Measurements from ENCODE around the gene XIAP.
"Not testable (repeated sequence)": the region's sequence is repeated elsewhere in the genome, so short reads cannot be mapped to it uniquely, and the experiment has no call there.

XIAP gene

GRCh38 chrX:123876844-123877243 lies 17.0 kb downstream of the XIAP start:
- no peak for DNase-seq

- peak; percentile 44 for DNase-seq
Observed at GRCh38 chrX:123878252-123878721, 18.4 kb downstream of the XIAP start.

GRCh38 chrX:123881330-123881729 lies 21.5 kb downstream of the XIAP start:
- DNase-seq = no peak

GRCh38 chrX:123882391-123882790 lies 22.5 kb downstream of the XIAP start:
- no peak for DNase-seq

- peak; percentile 61 for DNase-seq
Observed at GRCh38 chrX:123884809-123885408, 25.1 kb downstream of the XIAP start.

GRCh38 chrX:123899701-123900100 lies 39.8 kb downstream of the XIAP start:
- DNase-seq = no peak

- DNase-seq = not testable (repeated sequence)
Observed at GRCh38 chrX:123903261-123903660, 43.4 kb downstream of the XIAP start.

GRCh38 chrX:123905332-123905731 lies 45.5 kb downstream of the XIAP start:
- DNase-seq = no peak

GRCh38 chrX:123906557-123907316 lies 46.9 kb downstream of the XIAP start:
- DNase-seq = no peak

- DNase-seq = no peak
Observed at GRCh38 chrX:123909523-123909922, 49.7 kb downstream of the XIAP start.

GRCh38 chrX:123917069-123917468 lies 57.2 kb downstream of the XIAP start:
- DNase-seq = no peak

GRCh38 chrX:123918106-123918721 lies 58.4 kb downstream of the XIAP start:
- DNase-seq = no peak

- DNase-seq = no peak
Observed at GRCh38 chrX:123920105-123920785, 60.4 kb downstream of the XIAP start.

- no peak for DNase-seq
Observed at GRCh38 chrX:123923211-123923610, 63.4 kb downstream of the XIAP start.

GRCh38 chrX:123924186-123924585 lies 64.3 kb downstream of the XIAP start:
- DNase-seq = no peak

GRCh38 chrX:123927845-123928244 lies 68.0 kb downstream of the XIAP start:
- no peak for DNase-seq

- DNase-seq = not testable (repeated sequence)
Observed at GRCh38 chrX:123932055-123932454, 72.2 kb downstream of the XIAP start.

- no peak for DNase-seq
Observed at GRCh38 chrX:123943074-123943473, 83.2 kb downstream of the XIAP start.

- DNase-seq = no peak
Observed at GRCh38 chrX:123943488-123943887, 83.6 kb downstream of the XIAP start.

GRCh38 chrX:123949846-123950245 lies 90.0 kb downstream of the XIAP start:
- DNase-seq = no peak

- DNase-seq = peak; percentile 23
Observed at GRCh38 chrX:123959281-123960063, 99.6 kb downstream of the XIAP start.

- no peak for DNase-seq
Observed at GRCh38 chrX:123960956-123961267, 101.1 kb downstream of the XIAP start.

Data from CD4-positive, alpha-beta T cell treated with Interleukin-4 for 4 hours (primary cell).